Measurements from ENCODE around the gene PTPRK. TPM values are rescaled to one million over a fixed set of nuclear protein-coding genes. Genes with fewer than 3 reads are reported as not detected.

PTPRK gene
- total and polyA plus RNA-seq, 2 donors = 26.7 to 134 TPM

- Histone ChIP-seq H3K4me3 (ENCODE audit: low read depth, low read length) (no peak overlapping the region), H3K27ac (ENCODE audit: low read depth) (no peak overlapping the region), H3K36me3 (ENCODE audit: insufficient read depth) (no peaks in the 10 kb centered on the region), H3K4me1 (ENCODE audit: insufficient read depth) (no peaks in the 10 kb centered on the region)
- 47% methylated on average over 2 of the region's 2 CpGs for WGBS
- DNase-seq (ENCODE audit: extremely low spot score) = no peak
These were observed 409.3 kb downstream of the PTPRK start for GRCh38 chr6:128111096-128111495.

DNA sequence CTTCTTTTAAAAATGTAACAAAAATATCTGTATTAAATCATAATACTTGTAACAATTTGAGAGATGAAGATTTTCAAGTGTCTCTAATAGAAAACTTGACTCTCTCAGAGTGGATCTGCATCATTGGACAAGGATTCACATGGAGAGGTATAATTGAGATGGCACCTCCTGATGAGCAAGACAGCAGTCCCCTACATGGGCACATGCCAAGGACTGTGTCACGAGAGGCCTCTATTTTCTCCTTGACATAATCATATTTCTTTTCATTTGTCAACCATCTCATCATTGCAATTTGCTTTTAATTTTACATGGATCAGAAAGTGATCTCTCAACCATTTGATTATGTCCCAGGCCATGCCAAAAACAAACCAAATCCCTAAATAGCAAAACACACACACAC lies 412.7 kb downstream of the PTPRK start:
- no peaks in the 10 kb centered on the region for H3K36me3 ChIP-seq (ENCODE audit: insufficient read depth)
- no peak for DNase-seq (ENCODE audit: extremely low spot score)
- H3K4me1 ChIP-seq (ENCODE audit: insufficient read depth) = no peaks in the 10 kb centered on the region
- no peak overlapping the region for H3K27ac ChIP-seq (ENCODE audit: low read depth)
- WGBS = 94% methylated on average over 1 of the region's 1 CpG
- H3K4me3 ChIP-seq (ENCODE audit: low read depth, low read length) = no peak overlapping the region

GRCh38 chr6:128099571-128100197 lies 420.7 kb downstream of the PTPRK start:
- Histone ChIP-seq H3K4me3 (ENCODE audit: low read depth, low read length) (no peak overlapping the region), H3K27ac (ENCODE audit: low read depth) (no peak overlapping the region), H3K36me3 (ENCODE audit: insufficient read depth) (no peaks in the 10 kb centered on the region), H3K4me1 (ENCODE audit: insufficient read depth) (no peaks in the 10 kb centered on the region)
- DNase-seq (ENCODE audit: extremely low spot score) = no peak
- 90% methylated on average over 1 of the region's 1 CpG for WGBS

- DNase-seq (ENCODE audit: extremely low spot score) = no peak
- 49% methylated on average over 2 of the region's 2 CpGs for WGBS
- no peaks in the 10 kb centered on the region for H3K36me3 ChIP-seq (ENCODE audit: insufficient read depth)
- H3K4me3 ChIP-seq (ENCODE audit: low read depth, low read length) = no peak overlapping the region
- H3K27ac ChIP-seq (ENCODE audit: low read depth) = no peak overlapping the region
- H3K4me1 ChIP-seq (ENCODE audit: insufficient read depth) = no peaks in the 10 kb centered on the region
These were observed 422.3 kb downstream of the PTPRK start for GRCh38 chr6:128098000-128098581.

- WGBS = 53% methylated on average over 3 of the region's 3 CpGs
- Histone ChIP-seq H3K36me3 (ENCODE audit: insufficient read depth) (no peaks in the 10 kb centered on the region), H3K4me3 (ENCODE audit: low read depth, low read length) (no peak overlapping the region), H3K4me1 (ENCODE audit: insufficient read depth) (no peaks in the 10 kb centered on the region), H3K27ac (ENCODE audit: low read depth) (no peak overlapping the region)
- DNase-seq (ENCODE audit: extremely low spot score) = no peak
These were observed 423.4 kb downstream of the PTPRK start for GRCh38 chr6:128097009-128097408.

- Histone ChIP-seq H3K27ac (ENCODE audit: low read depth) (no peak overlapping the region), H3K4me1 (ENCODE audit: insufficient read depth) (no peaks in the 10 kb centered on the region), H3K36me3 (ENCODE audit: insufficient read depth) (no peaks in the 10 kb centered on the region), H3K4me3 (ENCODE audit: low read depth, low read length) (no peak overlapping the region)
- no peak for DNase-seq (ENCODE audit: extremely low spot score)
These were observed 425.0 kb downstream of the PTPRK start for GRCh38 chr6:128095362-128095761.

DNA sequence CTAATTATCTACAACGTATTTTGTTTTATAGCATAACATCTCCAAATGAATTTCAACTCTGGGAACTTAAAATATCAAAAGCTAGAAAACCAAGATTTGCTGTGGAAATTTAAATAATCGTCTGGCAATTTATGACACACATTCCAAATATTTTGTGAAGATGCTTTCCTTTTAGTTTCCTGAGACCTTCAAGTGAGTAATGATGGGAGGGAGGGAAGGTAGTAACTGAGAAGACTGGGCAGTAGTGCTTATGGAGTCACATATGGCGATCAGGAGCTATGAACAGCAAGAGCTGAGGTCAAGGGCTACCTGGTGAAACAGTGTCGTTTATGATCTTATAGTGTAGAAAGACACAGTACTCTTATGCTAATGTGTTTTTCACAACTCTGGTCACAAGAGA lies 441.4 kb downstream of the PTPRK start:
- no peaks in the 10 kb centered on the region for H3K4me1 ChIP-seq (ENCODE audit: insufficient read depth)
- 93% methylated on average over 4 of the region's 4 CpGs for WGBS
- H3K4me3 ChIP-seq (ENCODE audit: low read depth, low read length) = no peak overlapping the region
- no peak for DNase-seq (ENCODE audit: extremely low spot score)
- no peak overlapping the region for H3K27ac ChIP-seq (ENCODE audit: low read depth)
- H3K36me3 ChIP-seq (ENCODE audit: insufficient read depth) = peaks cover 2% of the 10 kb centered on the region

DNA sequence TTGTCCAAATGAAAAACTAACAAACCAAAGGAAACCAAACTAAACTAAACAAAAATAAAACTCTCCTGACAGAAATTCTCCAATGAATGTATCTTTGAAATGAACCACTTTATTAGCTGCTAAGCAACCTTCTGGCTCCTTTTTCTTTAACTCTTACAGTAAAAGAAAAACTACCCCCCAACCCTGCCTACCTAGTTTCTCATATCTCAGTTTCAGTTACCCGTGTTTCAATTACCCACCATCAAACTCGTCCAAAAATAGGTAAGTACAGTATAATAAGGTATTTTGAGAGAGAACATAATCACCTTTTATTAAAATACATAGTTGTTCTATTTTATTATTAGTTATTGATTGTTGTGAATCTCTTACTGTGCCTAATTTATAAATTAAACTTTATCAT lies 442.1 kb downstream of the PTPRK start:
- Histone ChIP-seq H3K4me1 (ENCODE audit: insufficient read depth) (no peaks in the 10 kb centered on the region), H3K36me3 (ENCODE audit: insufficient read depth) (peaks cover 2% of the 10 kb centered on the region), H3K27ac (ENCODE audit: low read depth) (no peak overlapping the region), H3K4me3 (ENCODE audit: low read depth, low read length) (no peak overlapping the region)
- 92% methylated on average over 2 of the region's 2 CpGs for WGBS
- DNase-seq (ENCODE audit: extremely low spot score) = no peak

GRCh38 chr6:128076843-128077242 lies 443.6 kb downstream of the PTPRK start:
- H3K4me1 ChIP-seq (ENCODE audit: insufficient read depth) = no peaks in the 10 kb centered on the region
- H3K27ac ChIP-seq (ENCODE audit: low read depth) = no peak overlapping the region
- H3K4me3 ChIP-seq (ENCODE audit: low read depth, low read length) = no peak overlapping the region
- WGBS = 92% methylated on average over 1 of the region's 1 CpG
- no peak for DNase-seq (ENCODE audit: extremely low spot score)
- H3K36me3 ChIP-seq (ENCODE audit: insufficient read depth) = peaks cover 2% of the 10 kb centered on the region

- Histone ChIP-seq H3K4me1 (ENCODE audit: insufficient read depth) (no peaks in the 10 kb centered on the region), H3K4me3 (ENCODE audit: low read depth, low read length) (no peak overlapping the region), H3K27ac (ENCODE audit: low read depth) (no peak overlapping the region), H3K36me3 (ENCODE audit: insufficient read depth) (peaks cover 2% of the 10 kb centered on the region)
- 96% methylated on average over 2 of the region's 2 CpGs for WGBS
- DNase-seq (ENCODE audit: extremely low spot score) = no peak
These were observed 445.8 kb downstream of the PTPRK start for GRCh38 chr6:128074567-128074966.

DNA sequence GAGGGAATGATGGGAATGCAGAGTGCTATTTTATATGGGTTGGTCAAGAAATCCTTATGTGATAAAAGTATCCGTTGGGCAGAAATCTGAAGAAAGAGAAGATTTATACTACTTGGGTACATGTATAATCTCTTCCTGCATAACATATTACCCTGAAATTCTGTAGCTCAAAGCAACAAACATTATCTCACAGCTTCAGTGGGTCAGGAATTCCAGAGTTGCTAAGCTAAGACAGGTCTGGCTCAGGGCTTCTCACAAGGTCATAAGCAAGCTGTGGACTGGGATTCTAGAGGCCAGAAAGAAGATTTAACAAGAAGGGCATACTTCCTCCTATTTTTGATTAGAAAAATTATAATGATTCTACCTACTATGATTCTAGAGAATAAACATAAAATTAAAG lies 447.0 kb downstream of the PTPRK start:
- H3K27ac ChIP-seq (ENCODE audit: low read depth) = no peak overlapping the region
- DNase-seq (ENCODE audit: extremely low spot score) = no peak
- 33% methylated on average over 1 of the region's 1 CpG for WGBS
- H3K4me3 ChIP-seq (ENCODE audit: low read depth, low read length) = no peak overlapping the region
- no peaks in the 10 kb centered on the region for H3K4me1 ChIP-seq (ENCODE audit: insufficient read depth)
- peaks cover 2% of the 10 kb centered on the region for H3K36me3 ChIP-seq (ENCODE audit: insufficient read depth)

DNA sequence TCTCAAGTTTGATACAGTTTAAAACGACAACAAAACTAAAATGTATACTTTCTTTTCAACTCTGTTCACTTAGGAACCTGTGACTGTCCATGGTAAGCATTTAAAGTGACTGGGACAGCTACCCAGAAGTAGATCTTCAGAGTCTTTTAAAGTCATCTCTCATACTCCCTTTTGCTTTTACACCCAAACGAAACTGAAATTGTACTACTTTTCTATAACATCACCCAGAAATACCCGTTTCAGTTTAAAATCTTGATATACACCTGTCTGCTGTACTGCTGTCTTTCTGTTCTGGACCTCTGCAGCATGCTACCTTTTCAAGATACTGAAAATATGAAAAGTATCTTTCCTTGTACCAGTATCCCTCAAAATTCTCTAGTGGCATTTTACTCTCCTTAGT lies 449.2 kb downstream of the PTPRK start:
- H3K4me1 ChIP-seq (ENCODE audit: insufficient read depth) = no peaks in the 10 kb centered on the region
- peaks cover 2% of the 10 kb centered on the region for H3K36me3 ChIP-seq (ENCODE audit: insufficient read depth)
- no peak overlapping the region for H3K4me3 ChIP-seq (ENCODE audit: low read depth, low read length)
- no peak for DNase-seq (ENCODE audit: extremely low spot score)
- no peak overlapping the region for H3K27ac ChIP-seq (ENCODE audit: low read depth)
- 94% methylated on average over 3 of the region's 3 CpGs for WGBS

DNA sequence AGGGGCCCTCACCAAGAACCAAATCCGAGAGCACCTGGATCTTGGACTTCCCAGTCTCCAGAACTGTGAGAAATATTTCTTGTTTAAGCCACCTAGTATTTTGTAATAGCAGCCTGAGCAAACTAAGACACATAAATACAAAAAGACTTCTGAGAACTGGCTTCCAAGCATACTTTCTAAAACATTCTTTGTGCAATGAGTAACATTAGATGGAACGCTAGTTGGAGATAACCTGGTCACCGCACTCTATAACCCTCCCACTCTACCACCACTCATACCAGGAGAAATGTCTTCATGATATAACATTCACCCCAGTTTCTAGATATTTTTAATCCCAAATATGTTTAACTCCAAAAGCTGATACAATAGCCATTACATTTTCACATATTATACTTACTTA lies 450.0 kb downstream of the PTPRK start:
- Histone ChIP-seq H3K4me3 (ENCODE audit: low read depth, low read length) (no peak overlapping the region), H3K36me3 (ENCODE audit: insufficient read depth) (no peaks in the 10 kb centered on the region), H3K27ac (ENCODE audit: low read depth) (no peak overlapping the region), H3K4me1 (ENCODE audit: insufficient read depth) (no peaks in the 10 kb centered on the region)
- no peak for DNase-seq (ENCODE audit: extremely low spot score)
- WGBS = 66% methylated on average over 3 of the region's 3 CpGs

DNA sequence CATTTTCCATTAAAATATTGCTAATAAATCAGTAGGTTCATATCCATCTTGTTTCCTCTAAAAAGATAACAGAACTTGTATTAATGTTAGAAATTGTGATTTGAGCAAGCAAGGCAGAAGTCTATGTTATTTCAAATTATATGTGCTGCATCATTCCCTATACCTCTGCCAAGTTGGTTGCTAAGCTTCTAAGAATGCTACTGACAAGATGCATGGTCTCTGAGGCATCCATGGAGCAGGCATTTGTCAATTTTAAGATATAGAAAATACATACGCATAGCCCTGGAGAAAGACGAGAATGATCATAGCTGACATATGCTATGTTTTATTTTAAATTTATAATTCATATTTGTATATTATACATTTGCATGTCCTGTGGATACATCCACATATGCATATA lies 451.2 kb downstream of the PTPRK start:
- DNase-seq (ENCODE audit: extremely low spot score) = no peak
- no peak overlapping the region for H3K27ac ChIP-seq (ENCODE audit: low read depth)
- H3K4me1 ChIP-seq (ENCODE audit: insufficient read depth) = no peaks in the 10 kb centered on the region
- no peak overlapping the region for H3K4me3 ChIP-seq (ENCODE audit: low read depth, low read length)
- WGBS = 89% methylated on average over 2 of the region's 2 CpGs
- no peaks in the 10 kb centered on the region for H3K36me3 ChIP-seq (ENCODE audit: insufficient read depth)

DNA sequence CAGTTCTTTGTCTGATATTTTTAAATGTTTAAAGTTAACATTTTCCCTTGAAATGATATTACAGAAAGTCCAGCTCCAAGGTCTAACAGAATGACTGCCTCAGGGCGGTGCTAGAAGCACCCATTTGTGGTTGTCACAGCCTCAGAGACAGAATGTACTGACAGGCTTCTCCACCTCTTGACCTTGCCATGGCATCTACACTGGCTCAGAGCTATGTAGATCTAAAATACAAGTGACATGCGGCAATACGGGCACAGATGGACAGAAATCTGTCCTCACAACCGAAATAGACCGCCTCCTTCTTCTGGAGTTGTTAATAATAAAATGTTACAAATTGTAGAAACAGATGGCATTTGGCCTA lies 452.3 kb downstream of the PTPRK start:
- Histone ChIP-seq H3K4me3 (ENCODE audit: low read depth, low read length) (no peak overlapping the region), H3K36me3 (ENCODE audit: insufficient read depth) (no peaks in the 10 kb centered on the region), H3K4me1 (ENCODE audit: insufficient read depth) (no peaks in the 10 kb centered on the region), H3K27ac (ENCODE audit: low read depth) (no peak overlapping the region)
- 97% methylated on average over 5 of the region's 5 CpGs for whole genome bisulfite sequencing
- DNase-seq (ENCODE audit: extremely low spot score) = no peak

Data from urinary bladder (tissue), 4 donors.